Smooth muscle cell (in vitro differentiated cells): Measurements from ENCODE around the gene CNNM4. TPM values are rescaled to one million over a fixed set of nuclear protein-coding genes. Genes with fewer than 3 reads are reported as not detected.

Experiments
- DNase-seq: peaks from one replicate; lab custom pipeline; 2025; ENCODE audit not compliant: unreplicated experiment; lab: John Stamatoyannopoulos, UW
- H2AFZ ChIP-seq: fragments of 200-600 bp; sonication (generic); 2 replicates; pipeline ENCODE4 v1.6.0; 2016; ENCODE audit warnings: antibody characterized with exemption, low read depth, mild to moderate bottlenecking
- H3F3A ChIP-seq: fragments of 200-600 bp; sonication (generic); 2 replicates; pipeline ENCODE4 v1.6.0; 2017; ENCODE audit warnings: antibody characterized with exemption, low read depth
- H3K27ac ChIP-seq: fragments of 200-600 bp; sonication (generic); 2 replicates; pipeline ENCODE4 v1.5.1; 2016; ENCODE audit warnings: low read depth, mild to moderate bottlenecking
- H3K27me3 ChIP-seq: fragments of 200-600 bp; sonication (generic); 2 replicates; pipeline ENCODE4 v1.6.1; 2016; ENCODE audit warnings: low read depth, mild to moderate bottlenecking
- H3K36me3 ChIP-seq: fragments of 200-600 bp; sonication (generic); 2 replicates; pipeline ENCODE4 v1.5.1; 2016; ENCODE audit warnings: low read depth
- H3K4me1 ChIP-seq: fragments of 200-600 bp; sonication (generic); 2 replicates; pipeline ENCODE4 v1.5.1; 2016; ENCODE audit warnings: low read depth
- H3K4me2 ChIP-seq: fragments of 200-600 bp; sonication (generic); 2 replicates; pipeline ENCODE4 v1.6.0; 2016; ENCODE audit warnings: mild to moderate bottlenecking
- H3K4me3 ChIP-seq: fragments of 200-600 bp; sonication (generic); 2 replicates; pipeline ENCODE4 v1.5.1; 2016; ENCODE audit warnings: mild to moderate bottlenecking
- H3K79me2 ChIP-seq: fragments of 200-600 bp; sonication (generic); 2 replicates; pipeline ENCODE4 v1.6.0; 2016; ENCODE audit warnings: low read depth, mild to moderate bottlenecking
- H3K9ac ChIP-seq: fragments of 200-600 bp; sonication (generic); 2 replicates; pipeline ENCODE4 v1.6.0; 2016; ENCODE audit warnings: low read depth
- H3K9me3 ChIP-seq: fragments of 200-600 bp; sonication (generic); replicated peaks from 2 replicates; pipeline ENCODE4 v1.5.1; 2016; ENCODE audit warnings: low read depth
- H4K20me1 ChIP-seq: fragments of 200-600 bp; sonication (generic); 2 replicates; pipeline ENCODE4 v1.6.0; 2016; ENCODE audit warnings: low read depth
- WGBS: methylation state at CpG from one replicate; pipeline ENCODE4 v1.1.7; 2016; ENCODE audit warnings: low lambda C conversion rate; 5-methylcytosine and 5-hydroxymethylcytosine counted together
- polyA plus RNA-seq: library from polyadenylated mRNA; unstranded; fragments of >200 nt; fragmentation: Nextera tagmentation; extraction: Ambion mirVana; gene quantifications from 2 replicates; pipeline ENCODE4 v1.2.1, GENCODE V29; 2016
- total RNA-seq: library from RNA; depleted of rRNA; stranded (reverse); fragments of >200 nt; gene quantifications from 2 replicates; pipeline ENCODE4 v1.2.3, GENCODE V29; 2014
- TF ChIP-seq, protein P1 (sequence below): fragments of 200-600 bp; sonication (generic); IDR thresholded peaks from 2 replicates; pipeline ENCODE4 v1.5.1; 2017; ENCODE audit warnings: borderline replicate concordance, mild to moderate bottlenecking, antibody characterized with exemption; ENCODE audit not compliant: insufficient read depth, poor library complexity, severe bottlenecking

Gene CNNM4
- total and polyA plus RNA-seq, 2 experiments from 2014 or later: 7.2 to 10.1 TPM

DNA sequence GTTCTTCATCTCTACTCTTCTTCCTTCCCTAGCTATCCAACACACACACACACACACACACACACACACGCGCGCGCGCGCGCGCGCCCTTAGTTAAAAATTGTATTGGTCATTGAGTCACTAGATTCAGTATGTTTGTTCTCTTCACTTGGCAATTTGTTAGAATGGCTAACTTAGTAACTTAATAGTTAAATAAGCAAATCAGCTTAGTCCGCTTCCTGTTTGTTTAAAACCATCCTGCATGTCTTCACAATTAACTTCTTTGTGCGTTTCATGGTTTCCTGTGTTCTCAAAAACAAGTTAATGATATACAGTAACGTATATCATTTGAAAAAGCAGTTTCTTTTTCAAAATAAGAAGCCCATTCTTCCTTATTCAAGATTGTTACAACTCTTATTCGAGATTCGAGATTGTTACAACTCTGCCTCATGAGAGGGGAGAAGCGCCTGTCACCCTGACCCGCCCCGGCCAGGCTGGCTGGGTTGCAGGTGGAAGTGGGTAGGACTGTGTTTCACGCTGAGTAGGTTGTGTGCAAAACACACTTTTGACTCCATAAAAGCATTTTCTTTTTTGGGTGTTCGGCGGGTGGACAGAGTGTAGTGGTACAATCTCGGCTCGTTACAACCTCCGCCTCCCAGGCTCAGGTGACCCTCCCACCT is 45.9 kb downstream of the CNNM4 start:
- no peak overlapping the region for H3K4me3 ChIP-seq
- no peak overlapping the region for H3K4me2 ChIP-seq
- no peaks in the 10 kb centered on the region for H3F3A ChIP-seq
- 97% methylated on average over 23 of the region's 23 CpGs for WGBS
- H3K36me3 ChIP-seq: no peaks in the 10 kb centered on the region
- H3K27me3 ChIP-seq: no peaks in the 10 kb centered on the region
- H3K79me2 ChIP-seq: no peaks in the 10 kb centered on the region
- no peak overlapping the region for H3K9ac ChIP-seq
- TF ChIP-seq, protein P1, sequence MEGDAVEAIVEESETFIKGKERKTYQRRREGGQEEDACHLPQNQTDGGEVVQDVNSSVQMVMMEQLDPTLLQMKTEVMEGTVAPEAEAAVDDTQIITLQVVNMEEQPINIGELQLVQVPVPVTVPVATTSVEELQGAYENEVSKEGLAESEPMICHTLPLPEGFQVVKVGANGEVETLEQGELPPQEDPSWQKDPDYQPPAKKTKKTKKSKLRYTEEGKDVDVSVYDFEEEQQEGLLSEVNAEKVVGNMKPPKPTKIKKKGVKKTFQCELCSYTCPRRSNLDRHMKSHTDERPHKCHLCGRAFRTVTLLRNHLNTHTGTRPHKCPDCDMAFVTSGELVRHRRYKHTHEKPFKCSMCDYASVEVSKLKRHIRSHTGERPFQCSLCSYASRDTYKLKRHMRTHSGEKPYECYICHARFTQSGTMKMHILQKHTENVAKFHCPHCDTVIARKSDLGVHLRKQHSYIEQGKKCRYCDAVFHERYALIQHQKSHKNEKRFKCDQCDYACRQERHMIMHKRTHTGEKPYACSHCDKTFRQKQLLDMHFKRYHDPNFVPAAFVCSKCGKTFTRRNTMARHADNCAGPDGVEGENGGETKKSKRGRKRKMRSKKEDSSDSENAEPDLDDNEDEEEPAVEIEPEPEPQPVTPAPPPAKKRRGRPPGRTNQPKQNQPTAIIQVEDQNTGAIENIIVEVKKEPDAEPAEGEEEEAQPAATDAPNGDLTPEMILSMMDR: no peak
- DNase-seq: no peak
- H4K20me1 ChIP-seq: no peaks in the 10 kb centered on the region
- no peaks in the 10 kb centered on the region for H3K9me3 ChIP-seq
- no peak overlapping the region for H3K27ac ChIP-seq
- H3K4me1 ChIP-seq: peaks cover 3% of the 10 kb centered on the region
- H2AFZ ChIP-seq: no peak overlapping the region

DNA sequence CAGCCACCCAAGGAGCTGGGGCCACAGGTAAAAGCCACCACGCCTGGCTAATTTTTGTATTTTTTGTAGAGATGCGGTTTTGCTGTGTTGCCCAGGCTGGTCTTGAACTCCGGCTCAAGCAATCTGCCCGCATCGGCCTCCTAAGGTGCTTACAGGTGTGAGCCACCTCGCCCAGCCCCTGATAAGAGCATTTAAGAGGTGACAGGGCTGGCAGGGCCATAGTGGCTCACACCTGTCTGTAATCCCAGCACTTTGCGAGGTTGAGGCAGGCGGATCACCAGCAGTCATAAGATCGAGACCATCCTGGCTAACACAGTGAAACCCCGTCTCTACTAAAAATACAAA is 46.4 kb downstream of the CNNM4 start:
- no peak for DNase-seq
- no peaks in the 10 kb centered on the region for H3K79me2 ChIP-seq

DNA sequence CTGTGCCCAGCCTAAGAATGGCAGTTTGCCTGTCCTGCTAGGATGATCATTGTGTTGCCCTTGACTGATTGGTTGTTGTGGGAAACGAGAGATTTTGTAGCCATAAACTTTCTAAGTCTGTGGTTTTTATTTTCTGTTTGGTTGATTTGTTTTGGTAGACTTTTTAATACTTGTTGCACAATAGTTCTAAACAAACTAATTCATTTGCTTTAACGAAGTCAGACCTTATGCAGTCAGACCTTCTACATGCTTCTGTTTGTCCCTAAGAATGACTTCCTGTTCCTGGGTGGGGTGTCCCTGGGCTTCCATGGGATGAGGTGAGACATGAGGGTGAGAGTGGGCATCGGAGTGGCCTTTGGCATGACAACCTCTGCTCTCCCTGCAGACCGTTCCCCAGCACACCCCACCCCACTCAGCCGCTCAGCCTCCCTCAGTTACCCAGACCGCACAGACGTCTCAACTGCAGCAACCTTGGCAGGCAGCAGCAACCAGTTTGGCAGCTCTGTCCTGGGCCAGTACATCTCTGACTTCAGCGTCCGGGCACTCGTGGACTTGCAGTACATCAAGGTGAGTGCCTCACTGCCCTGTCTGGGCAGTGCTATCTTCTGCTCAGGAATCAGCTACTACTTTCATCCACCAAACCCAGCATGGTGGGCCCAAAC is 47.6 kb downstream of the CNNM4 start:
- Histone ChIP-seq H3K27ac (no peak overlapping the region), H3K4me2 (no peak overlapping the region), H4K20me1 (no peaks in the 10 kb centered on the region), H3K4me3 (no peak overlapping the region), H3K9me3 (no peaks in the 10 kb centered on the region), H3K9ac (no peak overlapping the region), H3K4me1 (peaks cover 3% of the 10 kb centered on the region), H3K36me3 (no peaks in the 10 kb centered on the region), H2AFZ (no peak overlapping the region), H3K27me3 (no peaks in the 10 kb centered on the region), H3K79me2 (no peaks in the 10 kb centered on the region), H3F3A (no peaks in the 10 kb centered on the region)
- DNase-seq: no peak
- WGBS: 92% methylated on average over 10 of the region's 10 CpGs
- TF ChIP-seq, protein P1: no peak

More for the DNA sequence above, 46.4 kb downstream of the CNNM4 start:
- Histone ChIP-seq H3K4me3 (no peak overlapping the region), H3K9me3 (no peaks in the 10 kb centered on the region), H3K27ac (no peak overlapping the region), H3K27me3 (no peaks in the 10 kb centered on the region), H3K4me2 (no peak overlapping the region), H3F3A (no peaks in the 10 kb centered on the region), H4K20me1 (no peaks in the 10 kb centered on the region), H3K4me1 (peaks cover 3% of the 10 kb centered on the region), H3K9ac (no peak overlapping the region), H2AFZ (no peak overlapping the region), H3K36me3 (no peaks in the 10 kb centered on the region)
- WGBS: 92% methylated on average over 10 of the region's 10 CpGs
- TF ChIP-seq, protein P1: no peak
